ENCODE data around the gene CLNK.

Gene CLNK

GRCh38 chr4:10590896-10591295 is 93.7 kb downstream of the CLNK start:
- TF ChIP-seq, protein P1, sequence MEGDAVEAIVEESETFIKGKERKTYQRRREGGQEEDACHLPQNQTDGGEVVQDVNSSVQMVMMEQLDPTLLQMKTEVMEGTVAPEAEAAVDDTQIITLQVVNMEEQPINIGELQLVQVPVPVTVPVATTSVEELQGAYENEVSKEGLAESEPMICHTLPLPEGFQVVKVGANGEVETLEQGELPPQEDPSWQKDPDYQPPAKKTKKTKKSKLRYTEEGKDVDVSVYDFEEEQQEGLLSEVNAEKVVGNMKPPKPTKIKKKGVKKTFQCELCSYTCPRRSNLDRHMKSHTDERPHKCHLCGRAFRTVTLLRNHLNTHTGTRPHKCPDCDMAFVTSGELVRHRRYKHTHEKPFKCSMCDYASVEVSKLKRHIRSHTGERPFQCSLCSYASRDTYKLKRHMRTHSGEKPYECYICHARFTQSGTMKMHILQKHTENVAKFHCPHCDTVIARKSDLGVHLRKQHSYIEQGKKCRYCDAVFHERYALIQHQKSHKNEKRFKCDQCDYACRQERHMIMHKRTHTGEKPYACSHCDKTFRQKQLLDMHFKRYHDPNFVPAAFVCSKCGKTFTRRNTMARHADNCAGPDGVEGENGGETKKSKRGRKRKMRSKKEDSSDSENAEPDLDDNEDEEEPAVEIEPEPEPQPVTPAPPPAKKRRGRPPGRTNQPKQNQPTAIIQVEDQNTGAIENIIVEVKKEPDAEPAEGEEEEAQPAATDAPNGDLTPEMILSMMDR (IDR thresholded peaks at IDR 0.05; ENCODE audit: low read depth, low read length), result no peak
- DNase-seq (ENCODE audit: extremely low read depth, low read depth), result no peak

DNA sequence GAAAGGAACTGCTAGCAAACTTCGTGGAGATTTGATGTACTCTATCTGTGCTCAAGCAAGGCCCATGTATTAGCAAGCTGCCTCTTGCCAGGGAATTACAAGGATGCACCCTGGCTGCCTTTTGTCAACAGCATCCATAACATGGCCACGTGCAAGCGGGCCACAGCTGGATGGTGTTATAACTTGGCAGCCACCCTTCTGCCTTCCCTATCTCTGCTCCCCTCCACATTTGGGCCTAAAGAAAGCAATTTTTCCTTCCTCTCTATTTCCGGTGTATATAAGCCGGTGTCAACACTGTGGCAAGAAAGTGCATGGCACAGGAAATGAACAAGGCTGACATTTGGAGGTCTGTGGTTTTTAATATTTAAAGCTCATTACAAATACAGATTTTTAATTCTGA is 94.8 kb downstream of the CLNK start:
- DNase-seq (ENCODE audit: extremely low read depth, low read depth), result no peak
- TF ChIP-seq, protein P1 (IDR thresholded peaks at IDR 0.05; ENCODE audit: low read depth, low read length), result no peak

GRCh38 chr4:10589321-10589720 is 95.2 kb downstream of the CLNK start:
- no peak for DNase-seq (ENCODE audit: extremely low read depth, low read depth)
- TF ChIP-seq, protein P1 (IDR thresholded peaks at IDR 0.05; ENCODE audit: low read depth, low read length), result no peak

DNA sequence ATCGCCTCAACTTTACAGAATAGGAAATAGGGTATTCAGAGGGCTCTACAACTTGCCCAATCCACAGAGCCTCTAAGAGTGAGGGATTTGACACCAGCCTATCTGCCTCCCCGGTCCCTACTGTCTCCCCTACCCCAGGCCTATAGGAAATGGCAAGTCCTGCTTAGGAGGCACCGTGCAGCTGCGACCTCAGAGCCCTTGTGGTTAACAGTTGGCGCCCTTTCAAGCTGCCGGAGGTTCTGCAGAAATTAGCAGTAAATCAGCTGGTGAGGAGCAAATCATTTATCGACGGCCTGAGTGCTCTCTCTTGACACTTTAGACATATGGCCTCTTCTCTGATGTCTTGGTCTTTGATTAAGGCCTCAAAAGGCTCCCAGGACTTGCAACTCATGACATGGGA is 96.9 kb downstream of the CLNK start:
- TF ChIP-seq, protein P1 (IDR thresholded peaks at IDR 0.05; ENCODE audit: low read depth, low read length), result no peak
- DNase-seq (ENCODE audit: extremely low read depth, low read depth), result no peak

- TF ChIP-seq, protein P1 (IDR thresholded peaks at IDR 0.05; ENCODE audit: low read depth, low read length), result no peak
- no peak for DNase-seq (ENCODE audit: extremely low read depth, low read depth)
Observed at GRCh38 chr4:10587296-10587695, 97.3 kb downstream of the CLNK start.

DNA sequence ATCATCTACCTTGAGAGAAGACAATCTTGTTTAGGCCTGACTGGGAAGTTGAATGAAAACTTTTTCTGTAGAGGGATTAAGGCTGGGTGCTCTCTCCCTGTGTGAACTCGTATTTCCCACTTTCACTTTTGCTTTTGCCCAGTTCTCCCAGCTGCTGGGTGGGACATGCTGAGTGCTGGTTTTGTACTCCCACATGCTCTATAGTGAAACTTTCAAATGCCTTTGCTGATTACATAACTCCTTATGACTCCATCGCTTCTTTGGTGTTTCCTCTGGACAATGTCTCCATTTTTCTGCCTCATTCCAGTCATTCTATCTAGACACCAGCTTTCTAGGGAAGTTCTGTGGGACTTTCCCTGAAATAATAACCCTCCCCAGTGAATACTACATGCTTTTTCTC is 100.5 kb downstream of the CLNK start:
- TF ChIP-seq, protein P1 (IDR thresholded peaks at IDR 0.05; ENCODE audit: low read depth, low read length), result no peak

DNA sequence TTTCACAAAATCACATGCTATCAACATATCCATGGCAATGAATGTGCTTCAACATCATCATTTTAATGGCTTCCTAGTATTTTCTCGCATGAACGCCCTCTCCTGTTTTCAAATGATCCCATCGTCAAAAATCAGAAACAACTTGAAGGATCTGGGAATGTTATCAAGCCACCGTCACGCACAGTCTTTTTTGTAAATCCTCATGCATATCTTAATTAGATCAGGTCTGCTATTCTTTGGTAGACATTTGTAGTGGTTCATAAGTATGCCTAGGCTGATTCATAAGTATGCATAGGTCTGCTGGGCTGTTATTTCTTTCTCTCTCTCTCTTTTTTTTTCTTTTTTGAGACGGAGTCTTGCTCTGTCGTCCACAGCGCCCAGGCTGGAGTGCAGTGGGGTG is 101.6 kb downstream of the CLNK start:
- TF ChIP-seq, protein P1 (IDR thresholded peaks at IDR 0.05; ENCODE audit: low read depth, low read length), result no peak
- DNase-seq (ENCODE audit: extremely low read depth, low read depth), result no peak

More for the DNA sequence above, 100.5 kb downstream of the CLNK start:
- DNase-seq (ENCODE audit: extremely low read depth, low read depth), result no peak
